HTR-8/SVneo (cell line): Measurements from ENCODE around the gene ZNF786.
"Not testable (repeated sequence)": the region's sequence is repeated elsewhere in the genome, so short reads cannot be mapped to it uniquely, and the experiment has no call there.

Experiments
- DNase-seq: peaks from one replicate; pipeline ENCODE4 v3.0.0; 2011; ENCODE audit warnings: low spot score, mixed read lengths; ENCODE audit not compliant: insufficient read length
- FAIRE-seq: peaks from 2 replicates; lab custom pipeline; 2011; peaks lifted over from hg19 to GRCh38; lab: Jason Lieb, UNC

The ZNF786 gene

GRCh38 chr7:149038641-149039040 is 51.9 kb downstream of the ZNF786 start:
- FAIRE-seq, DNase-seq: not testable (repeated sequence)

GRCh38 chr7:149036676-149037075 is 53.8 kb downstream of the ZNF786 start:
- no peak for DNase-seq
- FAIRE-seq: no peak

GRCh38 chr7:149031353-149031910 is 59.1 kb downstream of the ZNF786 start:
- FAIRE-seq: no peak
- DNase-seq: no peak

GRCh38 chr7:149030439-149030838 is 60.1 kb downstream of the ZNF786 start:
- DNase-seq, FAIRE-seq: not testable (repeated sequence)

- peak; percentile 88 for FAIRE-seq
- peak; percentile 95 for DNase-seq
Measured at GRCh38 chr7:149028346-149029109, 62.0 kb downstream of the ZNF786 start, which contains the start of gene PDIA4. TSS of gene PDIA4 (minus strand) at chr7:149028505. CDS start at chr7:149028408, 97 bp downstream.

GRCh38 chr7:149027611-149028345 is 62.7 kb downstream of the ZNF786 start:
- no peak for DNase-seq
- no peak for FAIRE-seq

- DNase-seq: no peak
- no peak for FAIRE-seq
Measured at GRCh38 chr7:149027055-149027454, 63.5 kb downstream of the ZNF786 start.

GRCh38 chr7:149023662-149024061 is 66.9 kb downstream of the ZNF786 start:
- FAIRE-seq (no peak), DNase-seq (no peak)

GRCh38 chr7:149022756-149023360 is 67.7 kb downstream of the ZNF786 start:
- FAIRE-seq (no peak), DNase-seq (no peak)

- DNase-seq: no peak
- no peak for FAIRE-seq
Measured at GRCh38 chr7:149021725-149022062, 68.8 kb downstream of the ZNF786 start.

- DNase-seq: no peak
- no peak for FAIRE-seq
Measured at GRCh38 chr7:149020483-149020882, 70.0 kb downstream of the ZNF786 start.
